Umbilical cord (tissue), 2 donors: ENCODE measurements around the gene PNPLA1. TPM values are rescaled to one million over a fixed set of nuclear protein-coding genes. Genes with fewer than 3 reads are reported as not detected.

Experiments
- DNase-seq: peaks from one replicate; pipeline ENCODE4 v3.0.0-alpha.2; 2015; ENCODE audit warnings: low spot score
- total RNA-seq: library from RNA; depleted of rRNA; stranded (reverse); fragments of >200 nt; gene quantifications from one replicate; pipeline ENCODE4 v1.2.3, GENCODE V29; 2014; ENCODE audit warnings: low replicate concordance; ENCODE audit not compliant: insufficient read depth

PNPLA1 gene
- total RNA-seq, 1 donor from 2014 or later, result 1.4 TPM

GRCh38 chr6:36314221-36315014 lies 44.6 kb downstream of the PNPLA1 start:
- peak; percentile 30 for DNase-seq

GRCh38 chr6:36315921-36316320 lies 46.1 kb downstream of the PNPLA1 start:
- no peak for DNase-seq

GRCh38 chr6:36317623-36318022 lies 47.8 kb downstream of the PNPLA1 start:
- DNase-seq, result no peak

GRCh38 chr6:36318690-36319435 lies 49.0 kb downstream of the PNPLA1 start:
- DNase-seq, result no peak

- no peak for DNase-seq
Measured at GRCh38 chr6:36319436-36319762, 49.5 kb downstream of the PNPLA1 start.

GRCh38 chr6:36319821-36320220 lies 50.0 kb downstream of the PNPLA1 start:
- DNase-seq, result no peak

- no peak for DNase-seq
Measured at GRCh38 chr6:36320475-36320874, 50.6 kb downstream of the PNPLA1 start.

GRCh38 chr6:36322591-36322990 lies 52.7 kb downstream of the PNPLA1 start:
- DNase-seq, result no peak

GRCh38 chr6:36323062-36323461 lies 53.2 kb downstream of the PNPLA1 start:
- no peak for DNase-seq

- no peak for DNase-seq
Measured at GRCh38 chr6:36324191-36324590, 54.3 kb downstream of the PNPLA1 start.

- no peak for DNase-seq
Measured at GRCh38 chr6:36324715-36325114, 54.9 kb downstream of the PNPLA1 start.

- peak; percentile 51 for DNase-seq
Measured at GRCh38 chr6:36326356-36326995, 56.6 kb downstream of the PNPLA1 start.

GRCh38 chr6:36327226-36327918 lies 57.5 kb downstream of the PNPLA1 start:
- DNase-seq, result no peak

GRCh38 chr6:36327919-36328236 lies 58.0 kb downstream of the PNPLA1 start:
- no peak for DNase-seq

GRCh38 chr6:36328600-36328999 lies 58.7 kb downstream of the PNPLA1 start:
- DNase-seq, result no peak

- no peak for DNase-seq
Measured at GRCh38 chr6:36329798-36330291, 60.0 kb downstream of the PNPLA1 start.

GRCh38 chr6:36330366-36330765 lies 60.5 kb downstream of the PNPLA1 start:
- no peak for DNase-seq

- DNase-seq, result no peak
Measured at GRCh38 chr6:36331381-36331780, 61.5 kb downstream of the PNPLA1 start.

GRCh38 chr6:36333171-36333895 lies 63.5 kb downstream of the PNPLA1 start:
- DNase-seq, result no peak

GRCh38 chr6:36333931-36334725 lies 64.3 kb downstream of the PNPLA1 start:
- no peak for DNase-seq
